ENCODE results near the gene ITGA6.
"Not testable (repeated sequence)": the region's sequence is repeated elsewhere in the genome, so short reads cannot be mapped to it uniquely, and the experiment has no call there.

The ITGA6 gene

DNA sequence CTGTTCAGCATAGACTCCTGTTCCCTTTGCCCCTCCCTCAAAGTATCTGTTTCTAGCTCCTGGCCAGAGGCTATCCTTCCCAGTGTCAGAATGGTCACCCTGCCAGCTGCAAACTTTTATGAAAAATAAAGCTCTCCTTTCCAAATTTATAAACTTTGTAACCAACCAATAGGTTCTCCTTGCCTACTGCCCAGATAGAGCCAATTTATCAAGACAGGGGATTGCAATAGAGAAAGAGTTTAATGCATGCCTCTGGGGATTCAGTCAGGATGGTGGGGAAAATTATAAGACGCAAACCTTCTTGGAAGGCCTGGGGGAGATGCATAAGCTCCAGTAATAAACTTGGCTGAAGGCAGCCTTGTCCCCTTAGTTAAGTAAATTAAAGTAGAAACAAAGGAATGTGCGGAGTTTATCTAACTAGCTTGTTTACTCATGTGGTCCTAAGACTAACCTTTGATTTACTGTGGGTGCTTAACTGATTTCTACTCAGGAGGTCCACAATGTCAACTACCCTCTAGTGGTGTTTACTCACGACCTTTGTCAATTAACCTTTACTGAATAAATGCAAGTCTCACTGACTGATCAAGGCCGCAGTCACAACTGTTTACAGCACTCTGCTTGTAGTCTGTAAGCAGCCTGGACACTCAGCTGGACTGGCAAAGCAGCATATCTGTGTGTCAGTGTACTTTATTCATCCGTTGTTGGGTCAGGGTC, 85.6 kb downstream of the ITGA6 start:
- in situ Hi-C loops (cut with MboI; ENCODE audit: low sequenced_read_pairs) = no loop called here

DNA sequence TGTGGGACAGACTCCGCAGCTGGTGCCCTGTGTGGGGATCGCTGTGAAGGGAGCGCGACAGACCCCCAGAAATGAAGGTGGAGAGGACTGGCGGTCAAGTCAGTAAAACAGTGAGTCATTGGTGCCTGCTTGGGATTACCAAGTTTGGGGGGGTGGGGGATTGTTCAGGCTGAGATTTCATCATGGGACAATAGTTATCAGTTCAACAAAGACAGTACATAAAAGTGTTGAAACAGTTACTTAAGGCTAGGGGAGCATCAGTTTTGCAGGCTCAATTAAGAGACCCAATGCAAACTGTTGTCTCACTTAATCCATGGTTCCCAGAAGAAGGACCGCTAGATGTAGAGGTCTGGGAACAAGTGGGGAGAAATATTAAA, 86.1 kb downstream of the ITGA6 start:
- in situ Hi-C loops (cut with MboI; ENCODE audit: low sequenced_read_pairs) = no loop called here

DNA sequence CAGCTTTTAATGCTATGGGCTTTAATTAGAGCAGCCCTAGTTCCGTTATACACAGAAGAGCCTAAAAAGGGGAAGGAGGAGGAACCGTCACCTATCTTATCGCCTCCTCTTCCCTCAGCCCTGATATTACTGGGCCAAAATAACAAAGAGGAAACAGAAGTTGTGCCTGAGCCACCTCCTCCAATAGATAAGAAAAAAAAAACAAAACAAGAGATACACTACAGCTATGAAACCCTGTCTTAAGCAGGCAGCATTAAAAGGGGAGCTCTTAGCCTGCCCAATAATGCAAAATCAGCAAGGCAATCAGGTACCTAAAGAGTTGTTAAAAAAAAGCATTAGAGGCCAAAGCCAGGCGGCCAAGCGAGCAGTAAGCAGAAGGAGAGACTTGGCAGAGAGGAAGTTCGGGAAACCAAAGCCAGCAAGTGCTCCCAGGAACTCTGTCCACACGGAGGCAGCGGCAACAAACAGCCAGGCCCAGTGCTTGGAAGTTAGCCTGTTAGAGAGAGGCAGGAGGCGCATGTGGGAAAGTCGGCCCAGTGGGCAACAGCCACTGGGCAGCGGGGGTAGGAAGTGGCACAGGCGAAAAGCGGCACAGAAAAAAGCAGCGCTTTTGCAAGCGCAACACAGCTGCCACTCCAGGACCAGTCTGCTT, 86.7 kb downstream of the ITGA6 start:
- in situ Hi-C loops (cut with MboI; ENCODE audit: low sequenced_read_pairs) = no loop called here

DNA sequence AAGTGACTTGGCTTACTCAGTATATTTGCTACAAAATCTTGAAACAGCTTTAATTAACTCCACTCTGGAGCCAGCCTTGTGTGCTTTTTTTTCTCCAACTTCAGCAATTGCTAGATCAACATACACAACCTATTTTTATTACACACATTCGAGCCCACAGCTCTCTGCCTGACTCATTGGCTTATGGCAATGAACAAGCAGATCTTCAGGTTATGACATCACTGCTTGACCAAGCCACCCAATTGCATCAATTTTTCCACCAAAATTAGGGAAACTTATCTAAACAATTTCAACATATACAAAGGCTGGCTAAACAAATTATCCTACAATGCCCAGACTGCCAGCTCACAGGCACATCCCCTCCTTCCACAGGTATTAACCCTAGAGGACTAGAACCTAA, 88.9 kb downstream of the ITGA6 start:
- in situ Hi-C loops (cut with MboI; ENCODE audit: low sequenced_read_pairs) = no loop called here

DNA sequence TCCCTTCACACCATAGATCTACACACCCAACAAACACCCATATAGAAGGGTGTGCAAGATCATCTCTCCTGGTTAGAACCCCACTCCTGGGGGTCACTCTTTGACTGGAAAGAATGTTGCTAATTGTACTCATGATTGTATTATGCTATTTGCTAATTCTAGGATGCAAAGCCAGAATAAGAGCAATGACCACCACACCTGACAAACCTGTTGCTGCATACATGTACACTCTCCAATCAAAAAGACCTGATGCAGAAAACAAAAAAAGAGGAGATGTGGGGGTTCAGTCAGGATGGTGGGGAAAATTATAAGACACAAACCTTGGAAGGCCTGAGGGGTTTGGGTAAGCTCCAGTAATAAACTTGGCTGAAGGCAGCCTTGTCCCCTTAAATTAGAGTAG, 91.6 kb downstream of the ITGA6 start:
- in situ Hi-C loops (cut with MboI; ENCODE audit: low sequenced_read_pairs) = no loop called here

DNA sequence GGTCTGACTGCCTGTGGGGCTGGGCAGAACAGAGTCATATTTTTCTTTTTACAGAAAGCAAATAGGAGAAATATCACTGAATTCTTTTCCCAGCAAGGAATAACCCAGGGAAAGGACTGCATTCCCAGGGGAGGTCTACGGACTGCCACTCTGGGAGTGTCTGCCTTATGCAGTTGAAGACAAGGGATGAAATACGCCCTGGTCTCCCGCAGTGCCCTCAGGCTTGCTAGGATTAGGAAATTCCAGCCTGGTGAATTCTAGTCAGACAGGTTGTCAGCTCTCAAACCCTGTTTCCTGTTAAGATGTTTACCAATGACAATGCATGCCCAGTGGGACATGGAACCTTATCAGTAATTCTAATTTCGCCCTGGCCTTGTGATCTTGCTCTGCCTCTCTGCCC, 98.2 kb downstream of the ITGA6 start:
- in situ Hi-C loops (cut with MboI; ENCODE audit: low sequenced_read_pairs) = no loop called here

DNA sequence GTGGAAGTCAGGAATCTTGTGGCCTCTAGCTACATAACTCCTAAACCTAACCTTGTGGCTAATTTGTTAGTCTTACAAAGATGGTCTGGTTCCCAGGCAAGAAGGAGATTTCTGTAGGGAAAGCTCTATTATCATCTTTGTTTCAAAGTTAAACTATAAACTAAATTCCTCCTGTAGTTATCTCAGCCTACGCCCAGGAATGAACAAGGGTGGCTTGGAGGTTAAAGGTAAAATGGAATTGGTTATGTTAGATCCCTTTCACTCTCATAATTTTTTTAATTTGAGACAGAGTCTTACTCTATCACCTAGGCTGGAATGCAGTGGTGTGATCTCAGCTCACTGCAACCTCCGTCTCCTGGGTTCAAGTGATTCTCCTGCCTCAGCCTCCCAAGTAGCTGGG, 103.9 kb downstream of the ITGA6 start:
- in situ Hi-C loops (cut with MboI; ENCODE audit: low sequenced_read_pairs) = no loop called here

DNA sequence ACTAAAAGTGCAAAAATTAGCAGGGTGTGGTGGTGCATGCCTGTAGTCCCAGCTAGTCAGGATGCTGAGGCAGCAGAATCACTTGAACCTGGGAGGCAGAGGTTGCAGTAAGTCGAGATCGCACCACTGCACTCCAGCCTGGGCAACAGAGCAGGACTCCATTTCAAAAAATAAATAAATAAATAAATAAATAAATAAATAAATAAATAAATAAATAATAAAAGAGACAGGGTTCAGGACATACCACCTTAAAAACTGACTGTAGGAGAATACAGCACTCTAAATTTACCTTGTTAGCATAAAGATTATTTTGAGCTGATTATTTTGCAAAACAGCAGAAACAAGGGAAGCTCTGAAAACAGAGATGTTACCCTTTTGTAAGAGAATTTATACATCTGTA, 105.1 kb downstream of the ITGA6 start:
- in situ Hi-C loops (cut with MboI; ENCODE audit: low sequenced_read_pairs) = not testable (repeated sequence)

DNA sequence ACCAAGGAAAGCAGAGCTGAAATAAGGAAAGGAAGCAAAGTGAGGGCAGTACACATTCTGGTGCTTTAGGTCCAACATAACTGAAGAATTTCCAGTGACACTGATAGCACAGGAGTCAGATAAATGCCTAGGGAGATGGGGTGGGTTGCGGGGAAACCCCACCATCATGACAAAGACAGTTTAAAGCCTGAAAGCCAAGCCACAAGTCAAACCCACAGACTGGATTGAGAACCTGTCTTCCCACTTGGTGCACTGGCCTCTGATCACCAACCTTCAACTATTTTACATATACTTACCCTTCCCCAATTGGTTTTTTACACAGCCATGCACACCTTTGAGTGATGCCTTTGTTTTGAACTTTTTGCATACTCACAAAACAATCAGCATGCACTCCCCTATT, 106.3 kb downstream of the ITGA6 start:
- in situ Hi-C loops (cut with MboI; ENCODE audit: low sequenced_read_pairs) = no loop called here

DNA sequence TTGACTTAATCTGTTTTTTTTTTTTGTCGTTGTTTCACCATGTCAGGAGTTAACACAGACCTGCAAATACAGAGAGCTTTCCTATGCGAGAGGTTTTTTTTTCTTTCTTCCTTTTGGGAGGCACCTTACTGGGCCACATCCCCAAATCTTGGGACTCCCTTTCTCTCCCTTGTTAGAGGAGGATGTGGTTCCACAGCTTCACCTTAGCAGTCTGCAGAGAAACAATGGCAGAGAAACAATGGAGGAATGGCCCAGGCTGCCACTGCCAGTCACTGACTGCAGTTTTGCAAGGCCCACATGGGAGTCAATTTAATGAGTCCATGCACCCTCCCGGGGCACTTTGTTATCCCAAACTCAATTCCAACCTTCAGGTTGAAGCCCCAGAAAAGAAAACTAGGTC, 107.7 kb downstream of the ITGA6 start:
- in situ Hi-C loops (cut with MboI; ENCODE audit: low sequenced_read_pairs) = no loop called here

DNA sequence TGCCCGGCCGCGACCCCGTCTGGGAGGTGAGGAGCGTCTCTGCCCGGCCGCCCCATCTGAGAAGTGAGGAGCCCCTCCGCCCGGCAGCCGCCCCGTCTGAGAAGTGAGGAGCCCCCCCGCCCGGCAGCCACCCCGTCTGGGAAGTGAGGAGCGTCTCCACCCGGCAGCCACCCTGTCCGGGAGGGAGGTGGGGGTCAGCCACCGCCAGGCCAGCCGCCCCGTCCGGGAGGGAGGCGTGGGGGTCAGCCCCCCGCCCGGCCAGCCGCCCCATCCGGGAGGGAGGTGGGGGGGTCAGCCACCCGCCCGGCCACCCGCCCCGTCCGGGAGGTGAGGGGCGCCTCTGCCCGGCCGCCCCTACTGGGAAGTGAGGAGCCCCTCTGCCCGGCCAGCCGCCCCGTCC, 110.5 kb downstream of the ITGA6 start:
- in situ Hi-C loops (cut with MboI; ENCODE audit: low sequenced_read_pairs) = not testable (repeated sequence)

DNA sequence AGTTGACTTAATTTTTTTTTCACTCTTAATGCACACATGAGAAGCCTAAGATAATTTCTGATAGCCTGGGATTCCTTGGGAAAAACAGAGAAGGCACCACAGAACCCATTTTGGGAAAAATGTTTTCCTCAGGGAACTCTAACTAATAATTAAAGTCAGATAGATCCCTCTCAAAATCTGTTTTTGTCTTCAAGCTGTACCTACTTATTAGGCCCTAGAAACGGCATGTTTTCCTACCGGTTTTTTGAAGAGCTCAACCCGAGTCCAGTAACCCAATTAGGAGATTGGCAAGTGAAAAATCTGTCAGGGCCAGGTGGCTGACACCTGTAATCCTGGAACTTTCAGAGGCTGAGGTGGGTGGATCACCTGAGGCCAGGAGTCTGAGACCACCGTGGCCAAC, 112.4 kb downstream of the ITGA6 start:
- in situ Hi-C loops (cut with MboI; ENCODE audit: low sequenced_read_pairs) = no loop called here

DNA sequence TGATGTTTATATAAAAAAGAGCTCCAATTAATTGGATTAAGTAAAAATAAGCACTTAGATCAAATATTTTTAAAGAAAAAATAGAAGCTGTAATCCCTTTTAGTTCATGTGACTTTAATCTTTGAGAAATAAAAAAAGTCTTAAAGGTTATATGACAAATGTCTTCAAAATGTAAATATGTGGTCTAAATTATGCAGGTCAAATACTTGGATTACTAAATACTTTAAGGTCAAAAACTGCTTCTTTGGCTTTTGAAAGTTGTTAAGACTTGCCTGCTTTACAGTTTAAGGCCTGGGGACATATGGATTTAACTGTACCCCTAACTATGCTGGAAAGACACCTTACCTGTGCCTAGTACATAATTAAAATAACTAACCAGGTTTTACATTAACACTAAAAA, 113.0 kb downstream of the ITGA6 start:
- in situ Hi-C loops (cut with MboI; ENCODE audit: low sequenced_read_pairs) = no loop called here

DNA sequence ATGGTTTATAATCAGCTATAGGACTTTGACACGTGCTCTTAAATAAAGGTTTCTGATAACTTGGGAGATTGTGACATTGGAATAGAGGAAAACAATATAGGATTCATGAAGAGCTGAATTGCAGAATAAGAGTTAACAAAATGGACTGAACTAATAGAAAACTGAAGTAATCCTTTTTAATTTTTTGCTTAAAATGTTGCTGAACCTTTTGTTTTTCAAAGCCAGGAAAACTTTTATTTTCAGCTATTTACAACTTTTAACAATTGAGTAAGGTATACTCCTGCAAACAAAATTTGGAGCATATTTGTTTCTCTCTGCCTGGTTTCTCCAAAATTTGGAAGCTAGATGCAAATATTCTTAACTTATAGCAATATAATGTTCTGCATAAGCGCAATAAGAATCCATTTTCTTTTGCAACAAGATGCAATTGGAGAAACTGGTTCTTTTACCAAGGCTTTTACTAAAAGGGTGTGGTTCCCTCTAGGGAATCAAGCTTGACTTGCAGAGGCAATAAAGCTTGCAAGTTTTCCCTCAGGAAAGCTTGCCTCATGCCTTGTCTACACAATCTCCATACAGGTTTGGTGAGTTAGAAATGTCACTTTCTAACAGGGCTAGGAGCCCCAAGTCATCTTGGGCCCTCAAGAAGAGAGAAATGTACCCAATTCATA, 118.2 kb downstream of the ITGA6 start:
- in situ Hi-C loops (cut with MboI; ENCODE audit: low sequenced_read_pairs) = no loop called here

DNA sequence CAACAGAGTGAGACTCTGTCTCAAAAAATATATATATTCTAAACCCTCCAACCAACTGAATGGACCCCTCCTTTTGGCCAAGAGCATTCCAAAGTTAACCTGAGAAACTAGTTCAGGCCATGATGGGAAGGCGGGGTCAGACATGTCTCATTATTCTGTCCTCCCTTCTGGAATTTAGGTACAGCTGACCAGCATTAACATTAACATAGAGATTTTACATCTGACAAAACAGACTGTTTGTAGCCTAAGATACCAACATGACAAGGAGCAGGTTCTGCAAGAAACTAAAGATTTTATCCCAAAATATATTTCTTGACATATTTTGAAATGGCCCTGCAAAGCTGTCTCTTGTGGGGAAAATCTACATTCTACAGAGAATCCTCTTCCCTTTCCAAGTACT, 121.7 kb downstream of the ITGA6 start:
- in situ Hi-C loops (cut with MboI; ENCODE audit: low sequenced_read_pairs) = no loop called here

DNA sequence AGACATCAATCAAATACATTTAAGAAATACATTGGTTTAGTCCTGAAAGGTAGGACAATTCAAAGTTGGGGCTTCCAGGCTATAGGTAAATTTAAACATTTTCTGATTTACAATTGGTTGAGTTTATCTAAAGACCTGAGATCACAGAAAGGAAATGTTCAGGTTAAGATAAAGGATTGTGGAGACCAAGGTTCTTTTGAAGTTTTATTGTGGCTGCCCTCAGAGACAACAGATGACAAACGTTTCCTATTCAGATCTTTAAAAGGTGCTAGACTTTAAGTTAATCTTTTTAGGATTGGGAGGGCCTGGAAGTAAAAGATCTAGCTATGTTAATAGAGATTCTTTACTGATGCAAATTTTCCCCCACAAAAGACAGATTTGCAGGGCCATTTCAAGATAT, 122.4 kb downstream of the ITGA6 start:
- in situ Hi-C loops (cut with MboI; ENCODE audit: low sequenced_read_pairs) = not testable (repeated sequence)

DNA sequence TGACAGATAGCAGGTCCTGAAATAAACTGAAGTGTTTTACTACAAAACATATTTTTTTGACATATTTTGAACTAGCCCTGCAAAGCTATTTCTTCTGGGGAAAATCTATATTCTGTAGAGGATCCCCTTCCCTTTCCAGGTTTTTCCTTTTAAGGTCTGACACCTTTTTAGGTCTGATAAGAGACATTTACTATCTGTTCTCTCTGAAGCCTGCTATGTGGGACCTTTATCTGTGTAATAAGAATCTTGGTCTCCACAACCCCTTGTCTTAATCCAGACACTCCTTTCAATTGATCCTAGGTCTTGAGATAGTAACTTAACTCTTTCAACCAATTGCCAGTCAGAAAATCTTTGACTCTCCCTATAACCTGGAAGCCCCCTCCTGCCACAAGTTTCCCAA, 123.0 kb downstream of the ITGA6 start:
- in situ Hi-C loops (cut with MboI; ENCODE audit: low sequenced_read_pairs) = no loop called here

DNA sequence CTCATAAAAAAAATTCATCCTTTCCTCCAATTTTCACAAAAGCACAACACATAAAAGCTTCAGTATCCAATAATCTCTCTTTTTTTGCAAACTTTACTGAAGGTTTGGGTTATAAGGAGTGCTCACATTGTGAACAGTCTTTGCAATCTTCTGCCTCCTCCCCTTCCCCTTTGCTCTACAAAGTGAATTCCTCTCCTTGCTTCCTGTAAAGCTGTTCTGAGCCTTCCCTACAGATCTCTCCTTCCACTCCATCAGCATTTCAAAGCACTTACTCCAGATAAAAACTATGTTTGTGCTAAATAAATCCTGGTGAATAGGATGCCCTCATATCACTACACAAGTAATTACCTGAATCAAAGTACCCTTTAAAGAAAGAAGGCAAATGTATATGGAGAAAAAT, 123.9 kb downstream of the ITGA6 start:
- in situ Hi-C loops (cut with MboI; ENCODE audit: low sequenced_read_pairs) = no loop called here

DNA sequence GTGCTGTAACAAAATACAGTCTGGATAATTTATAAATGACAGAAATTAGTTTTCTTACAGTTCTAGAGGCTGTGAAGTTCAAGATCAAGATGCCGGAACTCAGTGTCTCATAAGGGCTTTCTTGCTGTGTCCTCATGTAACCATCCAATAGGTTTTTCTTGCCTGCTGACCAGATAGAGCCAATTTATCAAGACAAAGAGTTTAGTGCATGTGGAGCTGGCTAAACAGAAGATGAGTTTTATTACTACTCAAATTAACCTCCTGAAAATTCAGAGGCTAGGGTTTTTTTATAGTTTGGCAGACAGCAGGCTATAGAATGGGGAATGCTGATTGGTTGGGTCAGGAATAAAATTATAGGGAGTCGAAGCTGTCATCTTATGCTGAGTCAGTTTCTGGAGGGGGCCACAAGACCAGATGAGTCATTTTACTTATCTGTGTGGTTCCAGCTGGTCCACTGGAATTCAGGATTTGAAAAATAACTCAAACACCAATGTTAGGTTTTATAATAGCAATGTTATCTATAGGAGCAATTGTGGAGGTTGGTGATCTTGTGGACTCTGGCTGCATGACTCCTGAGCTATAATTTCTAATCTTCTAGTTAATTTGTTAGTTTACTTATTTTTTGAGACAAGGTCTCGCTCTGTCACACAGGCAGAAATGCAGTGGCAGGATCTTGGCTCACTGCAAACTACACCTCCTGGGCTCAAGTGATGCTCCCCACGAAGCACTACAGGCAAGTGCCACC, 125.3 kb downstream of the ITGA6 start:
- in situ Hi-C loops (cut with MboI; ENCODE audit: low sequenced_read_pairs) = no loop called here

DNA sequence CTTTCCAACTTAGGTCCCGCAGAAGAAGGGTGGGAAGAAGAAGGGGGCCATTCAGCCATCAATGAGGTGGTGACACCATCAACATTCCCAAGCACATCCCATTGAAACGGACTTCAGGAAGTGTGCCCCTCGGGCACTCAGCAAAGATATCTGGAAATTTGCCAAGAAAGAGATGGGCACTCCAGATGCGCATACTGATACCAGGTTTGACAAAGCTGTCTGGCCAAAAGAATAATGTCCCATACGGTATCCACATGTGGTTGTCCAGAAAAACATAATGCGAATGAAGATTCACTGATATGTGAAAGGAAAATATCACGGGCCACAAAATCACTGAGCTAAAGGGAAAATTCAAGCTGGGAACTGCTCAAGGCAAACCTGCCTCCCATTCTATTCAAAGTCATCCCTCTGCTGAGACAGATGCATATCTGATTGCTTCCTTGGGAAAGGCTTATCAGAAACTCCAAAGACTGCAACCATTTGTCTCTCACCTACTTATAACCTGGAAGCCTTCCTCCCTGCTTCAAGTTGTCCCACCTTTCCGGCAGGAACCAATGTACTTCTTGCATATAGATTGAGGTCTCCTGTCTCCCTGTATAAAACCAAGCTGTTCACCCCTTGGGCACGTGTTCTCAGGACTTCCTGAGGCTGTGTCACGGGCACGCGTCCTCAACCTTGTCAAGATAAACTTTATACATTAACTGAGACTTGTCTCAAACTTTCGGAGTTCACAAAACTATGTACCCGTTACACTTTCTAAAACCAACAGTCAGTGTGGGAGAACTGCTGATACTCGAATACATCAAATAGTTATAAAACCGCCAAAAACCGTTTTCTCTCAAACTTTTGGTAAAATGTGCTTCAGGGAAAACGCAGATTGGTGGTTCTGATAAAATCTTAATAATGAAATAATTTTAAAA, 127.2 kb downstream of the ITGA6 start:
- in situ Hi-C loops (cut with MboI; ENCODE audit: low sequenced_read_pairs) = no loop called here

DNA sequence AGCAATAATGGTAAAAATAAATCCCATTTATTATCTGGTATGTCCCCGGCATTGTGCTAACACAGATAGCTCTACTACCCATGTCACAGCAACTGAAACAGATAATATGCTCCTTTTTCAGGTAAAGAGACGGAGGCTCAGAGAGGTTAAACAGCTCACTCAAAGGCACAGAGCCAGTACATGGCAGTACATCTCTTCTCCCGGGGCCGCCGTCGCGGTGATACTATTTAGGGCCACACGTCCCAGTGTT, 127.8 kb downstream of the ITGA6 start:
- in situ Hi-C loops (cut with MboI; ENCODE audit: low sequenced_read_pairs) = no loop called here

Data from HL-60/S4 (cell line).